ENCODE measurements around the gene RELCH.

Gene RELCH

GRCh38 chr18:62321201-62321600 lies 134.1 kb downstream of the RELCH start:
- no peak for DNase-seq (ENCODE audit: low read depth, low spot score)

DNA sequence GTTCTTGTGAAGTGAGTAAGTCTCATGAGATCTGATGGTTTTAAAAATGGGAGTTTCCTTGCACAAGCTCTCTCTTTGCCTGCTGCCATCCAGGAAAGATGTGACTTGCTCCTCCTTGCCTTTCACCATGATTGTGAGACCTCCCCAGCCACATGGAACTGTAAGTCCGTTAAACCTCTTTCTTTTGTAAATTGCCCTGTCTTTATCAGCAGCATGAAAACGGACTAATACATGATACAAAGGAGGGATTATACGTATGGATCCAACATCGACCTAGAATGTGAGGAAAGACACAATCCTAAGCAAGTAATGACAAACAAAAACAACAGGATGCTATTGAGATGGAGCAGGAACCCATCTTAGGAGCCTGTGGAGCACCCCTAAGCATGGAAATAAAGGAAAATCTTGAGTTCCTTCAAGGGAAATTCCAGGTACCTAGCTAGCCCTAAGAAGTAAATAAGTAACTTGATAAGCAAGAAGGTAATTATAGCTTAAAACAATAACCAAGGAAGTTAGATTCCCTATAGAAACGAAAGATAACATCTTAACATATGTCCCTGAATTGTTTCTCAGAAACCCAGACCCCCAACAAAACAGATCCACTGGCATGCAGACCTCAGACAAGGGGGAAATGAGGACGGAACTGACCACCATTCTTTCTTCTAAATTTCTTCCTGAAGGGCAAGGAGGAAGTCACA lies 136.6 kb downstream of the RELCH start:
- no peak for DNase-seq (ENCODE audit: low read depth, low spot score)

- DNase-seq (ENCODE audit: low read depth, low spot score): no peak
These were observed 137.2 kb downstream of the RELCH start for GRCh38 chr18:62324181-62324828.

DNA sequence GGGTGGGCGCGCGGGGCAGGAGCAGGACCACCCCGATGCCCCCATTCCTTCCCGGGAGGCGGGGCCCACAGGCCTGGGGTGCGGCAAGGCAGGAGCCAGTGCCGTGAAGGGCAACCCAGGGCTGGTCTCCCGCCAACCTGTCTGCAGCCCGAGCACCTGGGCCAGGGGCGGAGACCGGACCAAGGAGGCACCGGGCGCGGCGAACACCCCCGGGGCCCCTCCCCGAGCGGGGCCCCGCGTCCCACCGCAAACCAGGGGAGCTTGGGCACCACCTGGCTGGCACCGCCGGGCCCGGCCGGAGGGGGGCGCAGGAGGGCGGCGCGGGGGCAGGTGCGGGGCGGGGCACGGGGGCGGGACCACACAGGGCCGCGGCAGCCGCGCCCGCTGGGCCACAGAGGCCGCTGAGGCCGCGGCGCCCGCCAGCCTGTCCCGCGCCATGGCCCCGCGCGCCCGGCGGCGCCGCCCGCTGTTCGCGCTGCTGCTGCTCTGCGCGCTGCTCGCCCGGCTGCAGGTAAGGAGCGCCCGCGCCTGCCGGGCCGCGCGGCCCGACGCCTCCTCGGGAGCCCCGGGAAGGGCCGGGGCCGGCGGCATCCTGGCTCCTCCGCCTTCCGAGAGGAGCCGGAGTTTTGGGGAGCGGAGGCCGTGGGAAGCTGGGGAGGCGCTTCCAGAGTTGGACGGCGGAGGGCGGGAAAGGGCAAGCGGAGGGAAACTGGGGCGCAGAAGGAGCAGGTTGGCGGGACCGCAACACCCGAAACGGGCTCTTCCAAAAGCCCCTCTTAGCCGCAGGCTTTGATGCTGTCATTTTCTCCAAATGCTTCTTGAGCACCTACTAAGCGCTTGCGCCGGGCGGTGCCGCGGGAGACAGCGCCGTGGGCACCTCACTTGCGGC lies 138.1 kb downstream of the RELCH start, which contains the start of gene TNFRSF11A:
Gene TNFRSF11A (plus strand): TSS at position 394 of the 889 bp plus-strand sequence. CDS start 43 bp downstream, at position 437.
- peak; percentile 24 for DNase-seq (ENCODE audit: low read depth, low spot score)

DNA sequence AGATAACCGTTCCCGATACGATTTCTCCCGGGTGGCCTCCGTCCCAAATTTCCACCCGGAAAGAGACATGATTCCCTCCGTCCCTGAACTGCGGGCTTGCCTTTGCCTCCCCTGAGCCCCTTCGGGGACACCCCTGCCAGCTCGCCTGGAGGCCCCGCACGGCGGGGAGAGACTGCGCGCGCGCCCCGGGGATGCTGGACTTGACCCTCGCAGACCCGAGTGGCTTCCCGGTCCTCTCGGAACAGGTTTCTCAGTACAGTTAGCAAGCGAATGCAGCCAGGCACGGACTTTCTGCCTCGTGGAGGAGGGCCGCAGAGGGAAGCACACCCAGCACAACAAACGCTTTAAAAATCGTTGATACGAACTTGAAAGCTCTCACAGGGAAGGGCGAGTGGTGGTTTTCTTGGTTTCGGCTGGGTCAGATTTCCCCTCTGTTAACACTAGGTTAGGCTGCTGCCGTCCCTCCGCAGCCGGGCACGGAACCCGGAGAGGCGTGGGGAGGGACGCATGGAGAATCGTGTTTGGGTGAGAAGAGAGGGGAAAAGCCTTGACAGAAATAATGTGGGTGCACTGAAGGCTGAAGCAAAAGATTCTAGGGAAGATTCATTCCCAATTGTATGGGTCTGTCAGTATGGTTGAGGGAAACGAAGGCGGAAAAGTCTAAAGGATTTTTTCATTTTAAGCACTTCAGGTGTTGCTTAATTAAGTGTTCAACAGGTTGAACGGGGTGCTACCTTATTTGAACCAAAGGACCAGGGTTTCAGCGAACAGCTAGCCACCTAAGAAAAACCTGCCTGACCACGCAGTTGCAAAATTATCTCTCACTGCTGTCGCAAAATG lies 139.0 kb downstream of the RELCH start:
- no peak for DNase-seq (ENCODE audit: low read depth, low spot score)

GRCh38 chr18:62326646-62327348 lies 139.7 kb downstream of the RELCH start:
- DNase-seq (ENCODE audit: low read depth, low spot score): no peak

DNA sequence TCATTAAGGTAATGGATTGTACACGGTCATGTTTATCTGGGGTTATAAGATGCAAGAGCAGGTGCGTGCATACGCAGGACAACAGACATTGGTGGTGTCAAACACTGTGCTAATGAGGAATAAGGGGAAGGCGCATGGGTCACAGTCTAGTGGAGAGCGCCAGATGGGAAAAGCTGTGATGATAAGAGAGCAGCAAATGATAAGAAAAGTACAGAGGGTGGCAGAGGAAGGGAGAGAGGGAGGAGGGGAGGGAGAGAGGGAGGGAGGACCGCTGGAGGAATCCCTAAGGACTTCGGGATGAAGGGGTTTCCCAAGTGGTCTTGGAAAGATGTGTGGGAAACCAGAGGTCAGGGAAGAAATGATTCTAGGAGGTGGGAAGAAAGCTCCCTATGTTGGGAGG lies 140.9 kb downstream of the RELCH start:
- no peak for DNase-seq (ENCODE audit: low read depth, low spot score)

GRCh38 chr18:62328586-62329525 lies 141.8 kb downstream of the RELCH start:
- DNase-seq (ENCODE audit: low read depth, low spot score): no peak

- DNase-seq (ENCODE audit: low read depth, low spot score): no peak
These were observed 142.8 kb downstream of the RELCH start for GRCh38 chr18:62329691-62330454.

- DNase-seq (ENCODE audit: low read depth, low spot score): no peak
These were observed 143.6 kb downstream of the RELCH start for GRCh38 chr18:62330650-62331049.

GRCh38 chr18:62331581-62332356 lies 144.7 kb downstream of the RELCH start:
- DNase-seq (ENCODE audit: low read depth, low spot score): no peak

- DNase-seq (ENCODE audit: low read depth, low spot score): no peak
These were observed 145.4 kb downstream of the RELCH start for GRCh38 chr18:62332431-62332830.

- no peak for DNase-seq (ENCODE audit: low read depth, low spot score)
These were observed 146.1 kb downstream of the RELCH start for GRCh38 chr18:62332964-62333695.

- no peak for DNase-seq (ENCODE audit: low read depth, low spot score)
These were observed 147.1 kb downstream of the RELCH start for GRCh38 chr18:62334120-62334519.

GRCh38 chr18:62335494-62335893 lies 148.4 kb downstream of the RELCH start:
- no peak for DNase-seq (ENCODE audit: low read depth, low spot score)

DNA sequence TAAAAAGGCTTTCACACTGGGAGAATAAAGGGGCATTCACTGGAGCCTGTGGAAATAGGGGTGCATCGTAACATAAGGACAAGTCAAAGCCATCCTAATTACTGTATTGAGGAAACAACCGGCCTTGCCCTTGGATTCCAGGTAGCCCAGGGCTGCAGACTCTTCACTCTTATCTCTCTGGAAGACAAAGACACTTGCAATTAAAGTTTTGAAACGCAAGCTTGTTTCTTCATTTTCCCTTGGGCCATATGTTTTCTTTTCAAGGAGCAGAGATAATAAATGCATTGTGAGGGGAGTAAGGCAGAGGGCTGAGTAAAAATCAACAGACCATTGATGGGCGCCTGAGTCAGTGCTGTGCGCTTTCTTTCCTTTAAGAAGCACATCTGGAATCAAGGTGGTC lies 149.6 kb downstream of the RELCH start:
- no peak for DNase-seq (ENCODE audit: low read depth, low spot score)

- no peak for DNase-seq (ENCODE audit: low read depth, low spot score)
These were observed 150.3 kb downstream of the RELCH start for GRCh38 chr18:62337336-62337735.

All from activated naive CD8-positive, alpha-beta T cell treated with anti-CD3 and anti-CD28 coated beads, Interleukin-2, amount 50 U/mL, for 16 hours (primary cell).